Caco-2 (cell line): ENCODE results near the gene TBC1D17. TPM values are rescaled to one million over a fixed set of nuclear protein-coding genes. Genes with fewer than 3 reads are reported as not detected.
A peak's percentile ranks its signal among the peaks of the same experiment; 100 is the strongest.

Source experiments
- BruUV-seq: library from RNA; stranded (reverse); fragments of 400-500 nt; replicated peaks from 2 replicates; lab custom pipeline; 2021; lab: Mats Ljungman, UMichigan
- CTCF ChIA-PET: fragments of 300-600 bp; sonication (Branson Sonifier 250); formaldehyde crosslinking; loops from one replicate; lab custom pipeline; 2022; ENCODE audit warnings: antibody characterized with exemption; lab: Charles Lee
- POLR2A ChIA-PET: fragments of 300-600 bp; sonication (Branson Sonifier 250); formaldehyde crosslinking; loops from one replicate; lab custom pipeline; 2022; ENCODE audit warnings: antibody characterized with exemption; lab: Charles Lee
- DNase-seq, 2 experiments: peaks; one replicate each; pipeline versions ENCODE4 v3.0.0 to v3.0.0-alpha.2; 2020 to 2022
- H3K27me3 ChIP-seq: replicated peaks from 2 replicates; pipeline ENCODE4 v1.6.0; 2011; ENCODE audit warnings: low read length; ENCODE audit not compliant: control insufficient read depth, insufficient read depth
- H3K36me3 ChIP-seq: 2 replicates; pipeline ENCODE4 v1.5.1; 2011; ENCODE audit warnings: low read length; ENCODE audit not compliant: control insufficient read depth, insufficient read depth
- H3K4me1 ChIP-seq: fragments of 250-450 bp; sonication (Bioruptor Pico); 2 replicates; pipeline ENCODE4 v1.5.1; 2020; ENCODE audit warnings: mild to moderate bottlenecking
- H3K4me3 ChIP-seq: 2 replicates; pipeline ENCODE4 v1.5.1; 2011; ENCODE audit warnings: low read depth, mild to moderate bottlenecking, control low read depth, low read length
- H3K9me3 ChIP-seq: fragments of 250-450 bp; sonication (Bioruptor Pico); 2 replicates; pipeline ENCODE4 v1.5.1; 2020; ENCODE audit warnings: mild to moderate bottlenecking, moderate library complexity
- H3K27ac Mint-ChIP-seq: one replicate; pipeline ENCODE4 v1.8.0; 2022; ENCODE audit warnings: mixed read lengths; ENCODE audit not compliant: unreplicated experiment
- H3K27me3 Mint-ChIP-seq: one replicate; pipeline ENCODE4 v1.8.0; 2022; ENCODE audit warnings: mixed read lengths; ENCODE audit not compliant: insufficient read depth, unreplicated experiment
- H3K36me3 Mint-ChIP-seq: one replicate; pipeline ENCODE4 v1.8.0; 2022; ENCODE audit warnings: mild to moderate bottlenecking, mixed read lengths; ENCODE audit not compliant: insufficient read depth, unreplicated experiment
- H3K4me1 Mint-ChIP-seq: one replicate; pipeline ENCODE4 v1.8.0; 2022; ENCODE audit warnings: low read depth, mixed read lengths; ENCODE audit not compliant: unreplicated experiment
- H3K4me3 Mint-ChIP-seq: one replicate; pipeline ENCODE4 v1.8.0; 2022; ENCODE audit warnings: mild to moderate bottlenecking, moderate library complexity, mixed read lengths; ENCODE audit not compliant: unreplicated experiment
- H3K9me3 Mint-ChIP-seq: one replicate; pipeline ENCODE4 v1.8.0; 2022; ENCODE audit warnings: mixed read lengths; ENCODE audit not compliant: unreplicated experiment
- CTCF ChIP-seq, 2 experiments: fragments of 200-600 bp in 1 of 2; IDR thresholded peaks; 1 replicate in 1 of 2; 2 replicates in 1 of 2; pipeline versions ENCODE4 v1.5.1 to v1.8.0; 2011 to 2022; ENCODE audit warnings: antibody characterized with exemption in 1 of 2, control low read depth in 1 of 2, inconsistent platforms in 1 of 2, low read depth in 1 of 2, low read length in 1 of 2, mild to moderate bottlenecking in 1 of 2, moderate library complexity in 1 of 2; ENCODE audit not compliant: insufficient read depth in 1 of 2, severe bottlenecking in 1 of 2, unreplicated experiment in 1 of 2
- intact Hi-C: fragments of 100-400 bp; cut with micrococcal nuclease; formaldehyde crosslinking; loops from one replicate; pipeline ENCODE4 v1.10.0; 2022; ENCODE audit not compliant: unreplicated experiment
- total RNA-seq: library from RNA; stranded (reverse); gene quantifications from 2 replicates; pipeline ENCODE4 v1.2.3, GENCODE V29; 2022

The TBC1D17 gene
- total RNA-seq, 1 experiment from 2014 or later, result 55.3 TPM

GRCh38 chr19:49879243-49879963 is 1.9 kb downstream of the TBC1D17 start:
- Histone ChIP-seq H3K9me3 (0 out of 2 replicates have a peak, but pooled peaks cover 4% of the 10 kb centered on the region), H3K4me1 (peaks cover 9% of the 10 kb centered on the region; the same call in 1 of the 2 replicates), H3K27me3 (no peaks in the 10 kb centered on the region), H3K36me3 (peaks cover 13% of the 10 kb centered on the region), H3K4me3 (no peak overlapping the region)
- CTCF ChIA-PET, result no interaction called here
- no peak overlapping the region for H3K4me3 Mint-ChIP-seq
- peaks cover 4% of the 10 kb centered on the region for H3K36me3 Mint-ChIP-seq
- no peak for TF ChIP-seq CTCF (IDR thresholded peaks at IDR 0.05; ENCODE audit: insufficient read depth in 1 of 2, low read depth in 1 of 2, low read length in 1 of 2, severe bottlenecking in 1 of 2, unreplicated experiment in 1 of 2)
- intact Hi-C loops, result loop anchor here (10.0 kb wide), 1 partner anchor 435 kb away; no protein-coding TSS in a partner anchor
- H3K27ac Mint-ChIP-seq, result no peak overlapping the region
- H3K4me1 Mint-ChIP-seq, result no peaks in the 10 kb centered on the region
- no peak for DNase-seq
- H3K27me3 Mint-ChIP-seq, result no peaks in the 10 kb centered on the region
- H3K9me3 Mint-ChIP-seq, result no peaks in the 10 kb centered on the region
- POLR2A ChIA-PET, result interaction anchor here (0.7 to 1.2 kb wide), 2 partner anchors 11 kb away, joined by 3 to 4 read pairs; no protein-coding TSS in a partner anchor
- no TSS peak for BruUV-seq

- intact Hi-C loops, result no loop called here
- Mint-ChIP-seq H3K36me3 (peaks cover 11% of the 10 kb centered on the region), H3K27ac (no peak overlapping the region), H3K4me3 (no peak overlapping the region), H3K9me3 (no peaks in the 10 kb centered on the region), H3K4me1 (no peaks in the 10 kb centered on the region), H3K27me3 (no peaks in the 10 kb centered on the region)
- no peak for TF ChIP-seq CTCF (IDR thresholded peaks at IDR 0.05; ENCODE audit: insufficient read depth in 1 of 2, low read depth in 1 of 2, low read length in 1 of 2, severe bottlenecking in 1 of 2, unreplicated experiment in 1 of 2)
- peak in 1 of 2 experiments; percentile 35 for DNase-seq
- no TSS peak for BruUV-seq
- ChIA-PET CTCF (no interaction called here), POLR2A (no interaction called here)
- Histone ChIP-seq H3K9me3 (0 out of 2 replicates have a peak, but pooled peaks cover 4% of the 10 kb centered on the region), H3K4me3 (no peak overlapping the region), H3K4me1 (peaks cover 9% of the 10 kb centered on the region; the same call in 1 of the 2 replicates), H3K27me3 (no peaks in the 10 kb centered on the region), H3K36me3 (peaks cover 13% of the 10 kb centered on the region)
Observed at GRCh38 chr19:49880162-49880869, 2.8 kb downstream of the TBC1D17 start.

- H3K9me3 Mint-ChIP-seq, result no peaks in the 10 kb centered on the region
- no peak overlapping the region for H3K27ac Mint-ChIP-seq
- no peaks in the 10 kb centered on the region for H3K4me1 Mint-ChIP-seq
- Histone ChIP-seq H3K4me3 (no peak overlapping the region), H3K9me3 (0 out of 2 replicates have a peak, but pooled peaks cover 4% of the 10 kb centered on the region), H3K4me1 (peaks cover 9% of the 10 kb centered on the region; the same call in 1 of the 2 replicates), H3K27me3 (no peaks in the 10 kb centered on the region), H3K36me3 (peaks cover 13% of the 10 kb centered on the region)
- POLR2A ChIA-PET, result no interaction called here
- H3K27me3 Mint-ChIP-seq, result no peaks in the 10 kb centered on the region
- TF ChIP-seq CTCF (IDR thresholded peaks at IDR 0.05; ENCODE audit: insufficient read depth in 1 of 2, low read depth in 1 of 2, low read length in 1 of 2, severe bottlenecking in 1 of 2, unreplicated experiment in 1 of 2), result no peak
- CTCF ChIA-PET, result no interaction called here
- BruUV-seq, result no TSS peak
- no peak for DNase-seq
- intact Hi-C loops, result no loop called here
- H3K36me3 Mint-ChIP-seq, result peaks cover 17% of the 10 kb centered on the region
- H3K4me3 Mint-ChIP-seq, result no peak overlapping the region
Observed at GRCh38 chr19:49881186-49881585, 3.7 kb downstream of the TBC1D17 start.
